OCI-LY1 (cell line): ENCODE measurements around the gene ST8SIA1.

ENCODE experiments used
- EZH2 ChIP-seq: fragments of 200-600 bp; sonication (generic), shearing (Covaris generic); IDR thresholded peaks from 2 replicates; pipeline ENCODE4 v1.8.0; 2017; ENCODE audit warnings: borderline replicate concordance, mixed run types, mild to moderate bottlenecking, antibody characterized with exemption, low read length, moderate library complexity, mixed read lengths
- TF ChIP-seq, protein P1 (sequence below): fragments of 200-600 bp; sonication (generic), shearing (Covaris generic); IDR thresholded peaks from 2 replicates; pipeline ENCODE4 v1.5.1; 2017; ENCODE audit warnings: mild to moderate bottlenecking, antibody characterized with exemption, low read length, moderate library complexity, mixed read lengths

DNA sequence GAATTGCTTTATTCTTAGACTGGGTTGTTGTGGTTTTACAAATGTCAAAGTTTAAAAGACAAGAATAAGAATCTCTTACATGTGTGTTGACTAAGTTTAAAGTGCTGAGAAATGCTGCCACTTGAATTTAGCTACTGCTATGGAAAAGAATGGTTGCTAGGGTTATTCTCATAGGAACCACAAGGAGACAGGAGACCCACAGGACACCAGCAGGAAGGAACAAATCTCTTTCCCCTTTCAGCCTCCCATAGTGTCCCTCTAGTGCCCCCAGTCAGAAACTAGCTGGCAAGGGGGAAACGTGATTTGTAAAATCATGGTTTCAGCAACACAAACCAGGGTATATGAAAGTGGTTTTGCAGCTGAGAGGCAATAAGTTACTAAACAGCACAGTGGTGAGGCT lies 102.7 kb downstream of the ST8SIA1 start:
- TF ChIP-seq, protein P1, sequence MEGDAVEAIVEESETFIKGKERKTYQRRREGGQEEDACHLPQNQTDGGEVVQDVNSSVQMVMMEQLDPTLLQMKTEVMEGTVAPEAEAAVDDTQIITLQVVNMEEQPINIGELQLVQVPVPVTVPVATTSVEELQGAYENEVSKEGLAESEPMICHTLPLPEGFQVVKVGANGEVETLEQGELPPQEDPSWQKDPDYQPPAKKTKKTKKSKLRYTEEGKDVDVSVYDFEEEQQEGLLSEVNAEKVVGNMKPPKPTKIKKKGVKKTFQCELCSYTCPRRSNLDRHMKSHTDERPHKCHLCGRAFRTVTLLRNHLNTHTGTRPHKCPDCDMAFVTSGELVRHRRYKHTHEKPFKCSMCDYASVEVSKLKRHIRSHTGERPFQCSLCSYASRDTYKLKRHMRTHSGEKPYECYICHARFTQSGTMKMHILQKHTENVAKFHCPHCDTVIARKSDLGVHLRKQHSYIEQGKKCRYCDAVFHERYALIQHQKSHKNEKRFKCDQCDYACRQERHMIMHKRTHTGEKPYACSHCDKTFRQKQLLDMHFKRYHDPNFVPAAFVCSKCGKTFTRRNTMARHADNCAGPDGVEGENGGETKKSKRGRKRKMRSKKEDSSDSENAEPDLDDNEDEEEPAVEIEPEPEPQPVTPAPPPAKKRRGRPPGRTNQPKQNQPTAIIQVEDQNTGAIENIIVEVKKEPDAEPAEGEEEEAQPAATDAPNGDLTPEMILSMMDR = no peak
- no peak for TF ChIP-seq EZH2
